CD14-positive monocyte (primary cell): ENCODE results near the gene CNNM2. TPM values are rescaled to one million over a fixed set of nuclear protein-coding genes. Genes with fewer than 3 reads are reported as not detected.
A peak's percentile ranks its signal among the peaks of the same experiment; 100 is the strongest.

ENCODE experiments used
- DNase-seq, 3 donors: peaks; one replicate each; pipeline ENCODE4 v3.0.0-alpha.2; 2011 to 2022
- H2AFZ ChIP-seq: 2 replicates; pipeline ENCODE4 v1.6.0; 2012; ENCODE audit warnings: mild to moderate bottlenecking, low read depth, low read length, inconsistent platforms; ENCODE audit not compliant: insufficient read depth, poor library complexity, severe bottlenecking
- H3K27ac ChIP-seq, 2 donors: 1 replicate in 1 of 2; 2 replicates in 1 of 2; pipeline ENCODE4 v1.5.1; 2012 to 2013; ENCODE audit warnings: low read length in 2 of 2, control low read depth in 1 of 2, inconsistent platforms in 1 of 2, low read depth in 1 of 2, mild to moderate bottlenecking in 1 of 2
- H3K27me3 ChIP-seq, 2 donors: one replicate each; pipeline versions ENCODE4 v1.6.0 to v1.6.1; 2011 to 2013; ENCODE audit warnings: low read length in 2 of 2; ENCODE audit not compliant: control insufficient read depth in 2 of 2, insufficient read depth in 2 of 2
- H3K36me3 ChIP-seq, 2 donors: replicated peaks in 1 of 2; 1 replicate in 1 of 2; 2 replicates in 1 of 2; pipeline versions ENCODE4 v1.5.1 to v1.6.1; 2012 to 2013; ENCODE audit warnings: low read length in 2 of 2, control low read depth in 1 of 2, inconsistent platforms in 1 of 2, mild to moderate bottlenecking in 1 of 2; ENCODE audit not compliant: insufficient read depth in 2 of 2, control insufficient read depth in 1 of 2
- H3K4me1 ChIP-seq, 2 donors: 1 replicate in 1 of 2; 2 replicates in 1 of 2; pipeline versions ENCODE4 v1.5.1 to v1.6.1; 2012 to 2013; ENCODE audit warnings: low read length in 2 of 2, control low read depth in 1 of 2, inconsistent platforms in 1 of 2, mild to moderate bottlenecking in 1 of 2, moderate library complexity in 1 of 2; ENCODE audit not compliant: insufficient read depth in 2 of 2, control insufficient read depth in 1 of 2
- H3K4me2 ChIP-seq: replicated peaks from 2 replicates; pipeline ENCODE3; 2012; ENCODE audit warnings: low read length, moderate library complexity, mild to moderate bottlenecking; ENCODE audit not compliant: poor library complexity, severe bottlenecking; ENCODE audit errors: extremely low read depth
- H3K4me3 ChIP-seq, 3 experiments: fragments of 200-600 bp in 1 of 3; sonication (generic) in 1 of 3; replicated peaks in 1 of 3; 1 replicate in 2 of 3; 2 replicates in 1 of 3; pipeline ENCODE4 v1.5.1; 2011 to 2013; ENCODE audit warnings: low read length in 3 of 3, mild to moderate bottlenecking in 3 of 3, control low read depth in 2 of 3, low read depth in 2 of 3, inconsistent platforms in 1 of 3, moderate library complexity in 1 of 3
- H3K79me2 ChIP-seq: 2 replicates; pipeline ENCODE4 v1.6.0; 2012; ENCODE audit warnings: mild to moderate bottlenecking, control low read depth, inconsistent platforms, low read length, moderate library complexity; ENCODE audit not compliant: insufficient read depth
- H3K9ac ChIP-seq: 2 replicates; pipeline ENCODE4 v1.6.0; 2017; ENCODE audit warnings: low read length, mild to moderate bottlenecking; ENCODE audit not compliant: insufficient read depth, poor library complexity, severe bottlenecking
- H3K9me3 ChIP-seq, 2 donors: replicated peaks in 1 of 2; 1 replicate in 1 of 2; 2 replicates in 1 of 2; pipeline versions ENCODE4 v1.5.1 to v1.6.1; 2012 to 2013; ENCODE audit warnings: low read length in 2 of 2, control low read depth in 1 of 2; ENCODE audit not compliant: control insufficient read depth in 1 of 2, insufficient read depth in 1 of 2
- H4K20me1 ChIP-seq: 2 replicates; pipeline ENCODE4 v1.6.0; 2012; ENCODE audit warnings: mild to moderate bottlenecking, low read length, control low read depth, moderate library complexity; ENCODE audit not compliant: insufficient read depth
- H3K27ac Mint-ChIP-seq, 7 donors: one replicate each; pipeline ENCODE4 v1.8.0; 2020; ENCODE audit warnings: mild to moderate bottlenecking in 7 of 7, mixed read lengths in 7 of 7, moderate library complexity in 6 of 7, inconsistent platforms in 2 of 7
- H3K27me3 Mint-ChIP-seq, 3 donors: one replicate each; pipeline ENCODE4 v1.8.0; 2021 to 2022; ENCODE audit warnings: low read depth in 3 of 3, mild to moderate bottlenecking in 3 of 3, mixed read lengths in 3 of 3, moderate library complexity in 3 of 3, inconsistent platforms in 1 of 3
- H3K36me3 Mint-ChIP-seq, 2 donors: one replicate each; pipeline ENCODE4 v1.8.0; 2020; ENCODE audit warnings: mixed read lengths in 2 of 2, inconsistent platforms in 1 of 2, mild to moderate bottlenecking in 1 of 2
- H3K4me1 Mint-ChIP-seq: one replicate; pipeline ENCODE4 v1.8.0; 2020; ENCODE audit warnings: mild to moderate bottlenecking, mixed read lengths
- H3K4me3 Mint-ChIP-seq, 2 donors: one replicate each; pipeline ENCODE4 v1.8.0; 2020; ENCODE audit warnings: mild to moderate bottlenecking in 2 of 2, mixed read lengths in 2 of 2, moderate library complexity in 1 of 2
- H3K9me3 Mint-ChIP-seq, 7 donors: one replicate each; pipeline ENCODE4 v1.8.0; 2020 to 2022; ENCODE audit warnings: mixed read lengths in 7 of 7, mild to moderate bottlenecking in 6 of 7, moderate library complexity in 6 of 7, inconsistent platforms in 2 of 7
- WGBS: methylation state at CpG from one replicate; pipeline ENCODE4 v1.1.5; 2013; ENCODE audit warnings: missing lambda C conversion rate; ENCODE audit not compliant: insufficient coverage; 5-methylcytosine and 5-hydroxymethylcytosine counted together
- intact Hi-C, 2 donors: fragments of 100-400 bp; cut with micrococcal nuclease; formaldehyde crosslinking; loops; one replicate each; pipeline versions ENCODE4 v1.15.0 to v1.15.1; 2023
- polyA plus RNA-seq, 3 donors: library from polyadenylated mRNA; depleted of rRNA in 1 of 3; unstranded in 2 of 3; stranded (reverse) in 1 of 3; fragments of 300-500 nt in 2 of 3; fragments of >200 nt in 1 of 3; fragmentation: Illumina TruSeq in 2 of 3; gene quantifications; 1 replicate in 2 of 3; 2 replicates in 1 of 3; pipeline ENCODE4 v1.2.3, GENCODE V29; 2012 to 2021
- TF ChIP-seq, protein P1 (sequence below): fragments of 200-600 bp; IDR thresholded peaks from one replicate; pipeline ENCODE4 v1.8.0; 2022; ENCODE audit warnings: antibody characterized with exemption, mild to moderate bottlenecking

Gene CNNM2
- polyA plus RNA-seq, 3 donors, result 1.6 to 3.8 (median 2.2) TPM

DNA sequence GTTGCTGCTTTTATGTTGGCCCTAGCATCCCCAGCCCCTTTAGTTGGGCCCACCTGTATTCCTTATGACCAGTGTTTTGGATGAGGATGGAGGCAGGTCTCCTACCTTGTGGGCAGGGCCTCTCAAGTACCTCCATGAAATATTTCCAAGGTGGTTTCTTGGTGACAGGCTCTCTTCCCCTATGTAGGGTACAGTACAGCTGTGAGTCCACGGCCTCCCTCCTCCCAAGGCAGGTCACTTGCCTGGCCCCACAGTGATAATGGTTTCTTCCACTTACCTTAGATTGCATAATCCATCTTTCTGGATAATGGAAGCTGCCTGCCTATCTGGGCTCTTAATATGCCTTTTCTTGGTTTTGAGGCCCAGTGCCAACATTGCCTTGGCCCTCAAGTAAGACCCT lies 164.6 kb downstream of the CNNM2 start:
- Histone ChIP-seq H3K27me3 (no peaks in the 10 kb centered on the region), H3K36me3 (peaks cover 41 to 52% of the 10 kb centered on the region in 2 donors), H3K4me1 (no peaks in the 10 kb centered on the region), H3K4me3 (no peak overlapping the region), H3K79me2 (no peaks in the 10 kb centered on the region), H3K9ac (no peak overlapping the region), H3K27ac (no peak overlapping the region), H4K20me1 (peaks cover 30% of the 10 kb centered on the region), H3K4me2 (no peak overlapping the region), H3K9me3 (no peaks in the 10 kb centered on the region), H2AFZ (no peak overlapping the region)
- Mint-ChIP-seq H3K4me1 (no peaks in the 10 kb centered on the region), H3K27ac (peak overlapping the region in 1 of 7 donors; percentile 30), H3K36me3 (peaks cover 46 to 47% of the 10 kb centered on the region in 2 donors), H3K27me3 (peaks cover 0 to 2% (median 0%) of the 10 kb centered on the region in 3 donors), H3K9me3 (no peaks in the 10 kb centered on the region), H3K4me3 (no peak overlapping the region)
- DNase-seq, result no peak
- TF ChIP-seq, protein P1, sequence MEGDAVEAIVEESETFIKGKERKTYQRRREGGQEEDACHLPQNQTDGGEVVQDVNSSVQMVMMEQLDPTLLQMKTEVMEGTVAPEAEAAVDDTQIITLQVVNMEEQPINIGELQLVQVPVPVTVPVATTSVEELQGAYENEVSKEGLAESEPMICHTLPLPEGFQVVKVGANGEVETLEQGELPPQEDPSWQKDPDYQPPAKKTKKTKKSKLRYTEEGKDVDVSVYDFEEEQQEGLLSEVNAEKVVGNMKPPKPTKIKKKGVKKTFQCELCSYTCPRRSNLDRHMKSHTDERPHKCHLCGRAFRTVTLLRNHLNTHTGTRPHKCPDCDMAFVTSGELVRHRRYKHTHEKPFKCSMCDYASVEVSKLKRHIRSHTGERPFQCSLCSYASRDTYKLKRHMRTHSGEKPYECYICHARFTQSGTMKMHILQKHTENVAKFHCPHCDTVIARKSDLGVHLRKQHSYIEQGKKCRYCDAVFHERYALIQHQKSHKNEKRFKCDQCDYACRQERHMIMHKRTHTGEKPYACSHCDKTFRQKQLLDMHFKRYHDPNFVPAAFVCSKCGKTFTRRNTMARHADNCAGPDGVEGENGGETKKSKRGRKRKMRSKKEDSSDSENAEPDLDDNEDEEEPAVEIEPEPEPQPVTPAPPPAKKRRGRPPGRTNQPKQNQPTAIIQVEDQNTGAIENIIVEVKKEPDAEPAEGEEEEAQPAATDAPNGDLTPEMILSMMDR, result no peak
- 100% methylated on average over 1 of the region's 1 CpG for WGBS
- intact Hi-C loops, result no loop called here

DNA sequence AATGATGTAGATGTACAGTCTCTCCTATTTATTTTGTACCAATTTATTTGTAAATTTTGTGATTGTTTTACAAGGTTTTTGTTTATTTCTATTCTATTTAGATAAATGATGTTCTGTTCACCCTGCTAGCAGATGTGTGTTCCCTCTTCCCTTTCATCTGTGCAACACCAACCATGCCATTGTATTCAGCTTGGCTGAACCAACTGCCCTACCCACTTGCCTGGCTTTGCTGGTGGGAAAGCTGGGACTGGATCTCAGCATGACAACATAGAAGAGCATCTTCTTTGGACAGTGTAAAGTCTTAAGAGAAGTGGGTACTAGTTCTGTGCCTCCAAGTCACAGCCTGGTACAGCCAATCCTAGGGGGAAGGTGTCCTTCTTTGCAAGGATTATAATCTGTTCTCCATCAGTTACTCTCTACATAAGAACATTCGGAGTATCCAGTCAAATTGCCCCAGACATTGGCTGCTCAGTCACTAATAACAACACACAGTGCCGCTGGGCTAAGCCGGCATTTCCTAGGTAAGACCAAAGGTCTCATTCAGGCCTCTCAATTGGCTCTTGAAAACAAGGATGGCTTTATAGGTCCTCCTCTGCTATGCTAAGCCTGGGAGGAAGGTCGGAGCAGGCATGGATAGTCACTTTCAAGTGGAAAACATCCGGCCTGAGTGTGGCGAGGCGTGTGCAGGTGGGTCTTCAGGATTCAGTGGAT lies 165.3 kb downstream of the CNNM2 start:
- no peaks in the 10 kb centered on the region for H3K9me3 Mint-ChIP-seq
- Histone ChIP-seq H3K36me3 (peaks cover 47 to 59% of the 10 kb centered on the region in 2 donors), H2AFZ (no peak overlapping the region), H3K4me1 (no peaks in the 10 kb centered on the region), H3K27me3 (no peaks in the 10 kb centered on the region), H3K9me3 (no peaks in the 10 kb centered on the region), H3K4me2 (no peak overlapping the region), H3K27ac (no peak overlapping the region), H3K79me2 (no peaks in the 10 kb centered on the region), H3K4me3 (no peak overlapping the region), H3K9ac (no peak overlapping the region), H4K20me1 (peaks cover 37% of the 10 kb centered on the region)
- TF ChIP-seq, protein P1, result no peak
- H3K27me3 Mint-ChIP-seq, result peaks cover 0 to 2% (median 0%) of the 10 kb centered on the region in 3 donors
- intact Hi-C loops, result no loop called here
- H3K27ac Mint-ChIP-seq, result peak overlapping the region in 4 of 7 donors; percentile 4 to 70 (median 50)
- no peak for DNase-seq
- H3K36me3 Mint-ChIP-seq, result peaks cover 50 to 52% of the 10 kb centered on the region in 2 donors
- no peak overlapping the region for H3K4me3 Mint-ChIP-seq
- H3K4me1 Mint-ChIP-seq, result no peaks in the 10 kb centered on the region
- whole genome bisulfite sequencing, result 93% methylated on average over 3 of the region's 7 CpGs
